C4-2B (cell line): ENCODE results near the gene PNPLA6.

ENCODE experiments used
- CTCF ChIP-seq: fragments of 450-650 bp; conservative IDR thresholded peaks from 2 replicates; pipeline ENCODE4 v1.5.1; 2017; ENCODE audit warnings: mild to moderate bottlenecking
- ZFX ChIP-seq: fragments of 450-650 bp; IDR thresholded peaks from 2 replicates; pipeline ENCODE4 v1.6.1; 2017

DNA sequence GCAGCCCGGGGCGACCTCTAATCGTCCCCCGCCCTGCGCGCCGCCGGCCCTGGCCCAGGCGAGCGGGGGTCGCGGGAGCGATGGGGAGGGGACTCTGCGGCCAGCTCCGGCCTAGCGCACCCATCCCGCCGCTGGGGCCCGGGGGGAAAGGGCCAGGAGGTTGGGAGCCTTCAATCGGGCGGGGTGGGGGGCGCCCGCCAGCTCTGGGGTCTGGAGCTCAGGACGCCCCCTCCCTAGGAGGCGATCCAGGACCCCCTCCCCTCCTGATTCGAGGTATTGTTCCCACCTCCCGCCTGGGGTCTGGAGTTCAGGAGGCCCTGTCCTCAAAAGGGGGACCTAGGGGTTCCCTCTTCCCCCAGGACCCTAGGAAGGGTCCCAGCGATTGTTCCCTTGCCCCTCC, 19.2 kb upstream of the PNPLA6 start:
- TF ChIP-seq CTCF, result no peak
- peak; percentile 44; the same call in 1 of the 2 replicates for TF ChIP-seq ZFX
